MM.1S (cell line): ENCODE data around the gene NOS3.

Experiments
- DNase-seq: peaks from one replicate; pipeline ENCODE4 v3.0.0-alpha.2; 2015
- H2AFZ ChIP-seq: fragments of 300-600 bp; sonication (generic); 2 replicates; pipeline ENCODE4 v1.6.0; 2016; ENCODE audit warnings: antibody characterized with exemption, low read length
- H3F3A ChIP-seq: fragments of 300-600 bp; sonication (generic); 2 replicates; pipeline ENCODE4 v1.6.1; 2016; ENCODE audit warnings: mild to moderate bottlenecking, antibody characterized with exemption, low read length, moderate library complexity, mixed read lengths; ENCODE audit not compliant: insufficient read depth
- H3K27ac ChIP-seq: fragments of 300-600 bp; sonication (generic); 2 replicates; pipeline ENCODE4 v1.5.1; 2016; ENCODE audit warnings: mild to moderate bottlenecking, low read length
- H3K27me3 ChIP-seq: fragments of 300-600 bp; sonication (generic); replicated peaks from 2 replicates; pipeline ENCODE4 v1.6.0; 2016; ENCODE audit warnings: low read length; ENCODE audit not compliant: insufficient read depth
- H3K36me3 ChIP-seq: fragments of 300-600 bp; sonication (generic); replicated peaks from 2 replicates; pipeline ENCODE4 v1.6.1; 2016; ENCODE audit warnings: mild to moderate bottlenecking, low read length, mixed read lengths; ENCODE audit not compliant: insufficient read depth
- H3K4me1 ChIP-seq: fragments of 300-600 bp; sonication (generic); 2 replicates; pipeline ENCODE4 v1.6.1; 2016; ENCODE audit warnings: low read length, mixed read lengths
- H3K4me2 ChIP-seq: fragments of 300-600 bp; sonication (generic); 2 replicates; pipeline ENCODE4 v1.6.0; 2016; ENCODE audit warnings: low read depth, low read length
- H3K4me3 ChIP-seq: fragments of 300-600 bp; sonication (generic); 2 replicates; pipeline ENCODE4 v1.5.1; 2016; ENCODE audit warnings: low read length, mixed read lengths
- H3K79me2 ChIP-seq: fragments of 300-600 bp; sonication (generic); 2 replicates; pipeline ENCODE4 v1.6.1; 2016; ENCODE audit warnings: mixed run types, low read length, mixed read lengths
- H3K9ac ChIP-seq: fragments of 300-600 bp; sonication (generic); 2 replicates; pipeline ENCODE4 v1.6.1; 2016; ENCODE audit warnings: low read length, mixed read lengths
- H3K9me2 ChIP-seq: fragments of 300-600 bp; sonication (generic); replicated peaks from 2 replicates; pipeline ENCODE4 v1.6.1; 2016; ENCODE audit warnings: mild to moderate bottlenecking, low read length, mixed read lengths; ENCODE audit not compliant: insufficient read depth
- H3K9me3 ChIP-seq: fragments of 300-600 bp; sonication (generic); replicated peaks from 2 replicates; pipeline ENCODE4 v1.6.1; 2016; ENCODE audit warnings: mild to moderate bottlenecking, low read length, mixed read lengths; ENCODE audit not compliant: insufficient read depth
- H4K20me1 ChIP-seq: fragments of 300-600 bp; sonication (generic); 2 replicates; pipeline ENCODE4 v1.6.1; 2016; ENCODE audit warnings: mild to moderate bottlenecking, low read length, moderate library complexity, mixed read lengths; ENCODE audit not compliant: insufficient read depth
- CTCF ChIP-seq: fragments of 300-600 bp; sonication (generic); IDR thresholded peaks from 2 replicates; pipeline ENCODE4 v1.5.1; 2016; ENCODE audit warnings: antibody characterized with exemption, low read length, mixed read lengths
- EZH2 ChIP-seq: fragments of 300-600 bp; sonication (generic); optimal IDR thresholded peaks from 2 replicates; pipeline ENCODE3; 2017; ENCODE audit warnings: low read depth, mild to moderate bottlenecking, antibody characterized with exemption, low read length, mixed read lengths
- EZH2phosphoT487 ChIP-seq: fragments of 300-600 bp; sonication (generic); IDR thresholded peaks from 2 replicates; pipeline ENCODE4 v1.6.1; 2018; ENCODE audit warnings: antibody characterized with exemption, low read length

The NOS3 gene

GRCh38 chr7:150970424-150970823 is 20.4 kb upstream of the NOS3 start:
- H3F3A ChIP-seq: peaks cover 12% of the 10 kb centered on the region
- no peak for DNase-seq
- TF ChIP-seq CTCF (no peak), EZH2 (no peak), EZH2phosphoT487 (no peak)
- H4K20me1 ChIP-seq: no peaks in the 10 kb centered on the region
- H3K4me1 ChIP-seq: peaks cover 16% of the 10 kb centered on the region
- no peak overlapping the region for H3K4me3 ChIP-seq
- no peaks in the 10 kb centered on the region for H3K9me2 ChIP-seq
- H3K9me3 ChIP-seq: no peaks in the 10 kb centered on the region
- H3K27ac ChIP-seq: no peak overlapping the region
- no peak overlapping the region for H3K9ac ChIP-seq
- H3K27me3 ChIP-seq: no peaks in the 10 kb centered on the region
- H2AFZ ChIP-seq: no peak overlapping the region
- 0 out of 2 replicates have a peak, but pooled peaks cover 2% of the 10 kb centered on the region for H3K79me2 ChIP-seq
- no peaks in the 10 kb centered on the region for H3K36me3 ChIP-seq
- H3K4me2 ChIP-seq: no peak overlapping the region

- H3K4me1 ChIP-seq: peaks cover 26% of the 10 kb centered on the region
- no peak overlapping the region for H3K27ac ChIP-seq
- no peaks in the 10 kb centered on the region for H3K9me2 ChIP-seq
- H3K36me3 ChIP-seq: no peaks in the 10 kb centered on the region
- peaks cover 16% of the 10 kb centered on the region for H3F3A ChIP-seq
- DNase-seq: no peak
- H4K20me1 ChIP-seq: no peaks in the 10 kb centered on the region
- TF ChIP-seq EZH2 (no peak), CTCF (no peak), EZH2phosphoT487 (no peak)
- H2AFZ ChIP-seq: no peak overlapping the region
- peaks cover 7% of the 10 kb centered on the region; the same call in 1 of the 2 replicates for H3K79me2 ChIP-seq
- no peaks in the 10 kb centered on the region for H3K27me3 ChIP-seq
- no peak overlapping the region for H3K9ac ChIP-seq
- no peak overlapping the region for H3K4me3 ChIP-seq
- no peak overlapping the region for H3K4me2 ChIP-seq
- no peaks in the 10 kb centered on the region for H3K9me3 ChIP-seq
Measured at GRCh38 chr7:150971242-150972022, 19.4 kb upstream of the NOS3 start.

GRCh38 chr7:150972023-150972468 is 18.8 kb upstream of the NOS3 start:
- no peak for TF ChIP-seq EZH2
- no peak for TF ChIP-seq CTCF
- no peak for TF ChIP-seq EZH2phosphoT487
- peaks cover 30% of the 10 kb centered on the region for H3K4me1 ChIP-seq
- no peaks in the 10 kb centered on the region for H3K36me3 ChIP-seq
- no peak overlapping the region for H3K4me2 ChIP-seq
- H3K27me3 ChIP-seq: no peaks in the 10 kb centered on the region
- no peak overlapping the region for H3K9ac ChIP-seq
- H3F3A ChIP-seq: peaks cover 16% of the 10 kb centered on the region
- H3K9me3 ChIP-seq: no peaks in the 10 kb centered on the region
- no peak overlapping the region for H3K4me3 ChIP-seq
- H3K27ac ChIP-seq: no peak overlapping the region
- peaks cover 10% of the 10 kb centered on the region; the same call in 1 of the 2 replicates for H3K79me2 ChIP-seq
- DNase-seq: no peak
- no peaks in the 10 kb centered on the region for H4K20me1 ChIP-seq
- no peak overlapping the region for H2AFZ ChIP-seq
- H3K9me2 ChIP-seq: no peaks in the 10 kb centered on the region
